ENCODE measurements around the gene NSUN2. TPM values are rescaled to one million over a fixed set of nuclear protein-coding genes. Genes with fewer than 3 reads are reported as not detected.

Gene NSUN2
- total RNA-seq, 1 experiment from 2014 or later, result 155 TPM

GRCh38 chr5:6583049-6583880, 49.6 kb downstream of the NSUN2 start:
- Histone ChIP-seq H3K27me3 (ENCODE audit: insufficient read depth, low read depth) (peaks cover 57% of the 10 kb centered on the region), H3K9me2 (ENCODE audit: insufficient read depth) (no peaks in the 10 kb centered on the region), H3K79me2 (ENCODE audit: low read depth) (no peaks in the 10 kb centered on the region), H3K4me2 (no peak overlapping the region), H3K4me3 (no peak overlapping the region), H4K20me1 (ENCODE audit: insufficient read depth) (no peaks in the 10 kb centered on the region), H3F3A (ENCODE audit: insufficient read depth, low read depth) (no peaks in the 10 kb centered on the region), H3K27ac (no peak overlapping the region), H3K9me3 (ENCODE audit: insufficient read depth, low read depth) (no peaks in the 10 kb centered on the region), H3K36me3 (ENCODE audit: low read depth) (no peaks in the 10 kb centered on the region), H3K4me1 (replicated peaks; ENCODE audit: insufficient read depth) (no peaks in the 10 kb centered on the region), H2AFZ (no peak overlapping the region)
- DNase-seq, result no peak
- intact Hi-C loops (cut with micrococcal nuclease; ENCODE audit: unreplicated experiment), result no loop called here
- no TSS peak for BruUV-seq (replicated peaks)
- ChIA-PET POLR2A (ENCODE audit: unreplicated experiment) (no interaction called here), CTCF (no interaction called here)
- TF ChIP-seq, protein P1, sequence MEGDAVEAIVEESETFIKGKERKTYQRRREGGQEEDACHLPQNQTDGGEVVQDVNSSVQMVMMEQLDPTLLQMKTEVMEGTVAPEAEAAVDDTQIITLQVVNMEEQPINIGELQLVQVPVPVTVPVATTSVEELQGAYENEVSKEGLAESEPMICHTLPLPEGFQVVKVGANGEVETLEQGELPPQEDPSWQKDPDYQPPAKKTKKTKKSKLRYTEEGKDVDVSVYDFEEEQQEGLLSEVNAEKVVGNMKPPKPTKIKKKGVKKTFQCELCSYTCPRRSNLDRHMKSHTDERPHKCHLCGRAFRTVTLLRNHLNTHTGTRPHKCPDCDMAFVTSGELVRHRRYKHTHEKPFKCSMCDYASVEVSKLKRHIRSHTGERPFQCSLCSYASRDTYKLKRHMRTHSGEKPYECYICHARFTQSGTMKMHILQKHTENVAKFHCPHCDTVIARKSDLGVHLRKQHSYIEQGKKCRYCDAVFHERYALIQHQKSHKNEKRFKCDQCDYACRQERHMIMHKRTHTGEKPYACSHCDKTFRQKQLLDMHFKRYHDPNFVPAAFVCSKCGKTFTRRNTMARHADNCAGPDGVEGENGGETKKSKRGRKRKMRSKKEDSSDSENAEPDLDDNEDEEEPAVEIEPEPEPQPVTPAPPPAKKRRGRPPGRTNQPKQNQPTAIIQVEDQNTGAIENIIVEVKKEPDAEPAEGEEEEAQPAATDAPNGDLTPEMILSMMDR (conservative IDR thresholded peaks at IDR 0.05), result no peak
- TF ChIP-seq EZH2 (IDR thresholded peaks at IDR 0.05; ENCODE audit: low read depth), result no peak

DNA sequence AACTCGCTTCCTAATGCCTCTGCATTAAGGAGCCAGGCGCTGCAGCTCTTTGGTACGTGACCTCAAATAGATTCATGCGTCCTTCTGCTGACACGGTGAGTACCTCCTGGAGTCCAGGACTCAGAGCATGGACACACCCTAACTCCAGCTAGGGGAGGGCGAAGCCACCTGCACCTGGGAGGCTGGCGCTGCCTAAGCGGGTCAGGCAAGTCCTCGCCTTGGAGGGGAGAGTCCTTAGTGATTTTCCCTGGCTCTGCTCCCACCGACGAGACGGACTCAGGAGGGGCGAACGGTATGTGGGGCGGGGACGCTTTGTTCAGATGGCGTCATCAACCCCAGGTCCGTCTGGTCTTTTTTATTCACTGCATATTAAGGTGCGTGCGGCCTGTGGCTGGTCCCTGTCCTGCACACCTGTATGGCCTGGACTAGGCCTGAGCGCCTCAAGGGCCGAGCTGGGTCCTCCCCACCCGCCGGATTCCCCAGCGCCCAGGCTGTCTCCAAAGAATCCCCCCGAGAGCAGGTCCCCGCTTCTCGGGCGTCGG, 50.3 kb downstream of the NSUN2 start:
- Histone ChIP-seq H3K4me2 (no peak overlapping the region), H3K27ac (no peak overlapping the region)
- no TSS peak for BruUV-seq (replicated peaks)

DNA sequence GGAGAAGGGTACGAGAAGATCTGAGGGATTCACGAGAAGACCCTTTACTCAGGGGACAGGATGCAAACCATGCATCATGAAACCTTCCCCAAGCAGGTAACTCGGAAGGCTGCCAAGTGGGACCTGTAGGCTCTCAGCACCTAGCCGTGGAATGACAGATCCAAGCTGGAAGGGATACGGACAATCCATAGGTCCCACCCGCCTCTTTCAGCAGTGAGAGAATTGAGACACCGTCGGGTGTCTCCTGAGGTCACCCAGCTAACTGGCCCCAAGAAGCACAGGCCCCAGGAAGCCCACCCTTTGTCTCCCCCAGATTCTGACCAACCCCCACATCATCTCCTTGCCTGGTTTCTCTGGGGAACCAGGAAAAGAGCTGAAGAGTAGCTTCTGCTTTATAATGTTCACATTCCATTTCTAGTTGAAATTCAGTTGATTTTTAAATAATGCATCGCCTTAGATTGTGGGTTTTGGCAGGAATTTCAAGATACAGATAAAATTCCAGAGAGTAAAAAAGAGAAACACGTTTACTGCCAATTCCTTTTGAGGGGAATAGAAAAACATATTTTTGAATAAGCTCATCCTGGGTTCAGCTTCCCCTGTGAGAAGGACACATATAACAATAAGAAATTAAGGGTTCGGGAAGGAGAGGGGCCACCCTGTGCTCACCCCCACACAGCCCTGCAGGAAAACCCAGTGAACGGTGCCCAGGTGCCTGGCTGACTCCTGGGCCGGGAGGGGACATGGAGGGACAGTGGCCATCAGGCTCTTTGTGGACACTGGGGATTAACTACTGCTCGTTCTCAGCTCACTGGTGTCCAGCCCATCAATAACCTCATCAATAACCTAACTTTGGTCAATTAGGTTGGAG, 51.1 kb downstream of the NSUN2 start:
- peaks cover 64% of the 10 kb centered on the region for H3K27me3 ChIP-seq (ENCODE audit: insufficient read depth, low read depth)

More for the DNA sequence above, 50.3 kb downstream of the NSUN2 start:
- Histone ChIP-seq H2AFZ (no peak overlapping the region), H3F3A (ENCODE audit: insufficient read depth, low read depth) (no peaks in the 10 kb centered on the region), H3K4me3 (no peak overlapping the region), H3K36me3 (ENCODE audit: low read depth) (no peaks in the 10 kb centered on the region), H4K20me1 (ENCODE audit: insufficient read depth) (no peaks in the 10 kb centered on the region), H3K9me2 (ENCODE audit: insufficient read depth) (no peaks in the 10 kb centered on the region), H3K4me1 (replicated peaks; ENCODE audit: insufficient read depth) (no peaks in the 10 kb centered on the region), H3K9me3 (ENCODE audit: insufficient read depth, low read depth) (no peaks in the 10 kb centered on the region), H3K79me2 (ENCODE audit: low read depth) (no peaks in the 10 kb centered on the region), H3K27me3 (ENCODE audit: insufficient read depth, low read depth) (peaks cover 64% of the 10 kb centered on the region)
- no peak for DNase-seq
- intact Hi-C loops (cut with micrococcal nuclease; ENCODE audit: unreplicated experiment), result no loop called here
- ChIA-PET CTCF (no interaction called here), POLR2A (ENCODE audit: unreplicated experiment) (no interaction called here)
- TF ChIP-seq, protein P1 (conservative IDR thresholded peaks at IDR 0.05), result no peak
- no peak for TF ChIP-seq EZH2 (IDR thresholded peaks at IDR 0.05; ENCODE audit: low read depth)

More for the DNA sequence above, 51.1 kb downstream of the NSUN2 start:
- DNase-seq, result no peak
- POLR2A ChIA-PET (ENCODE audit: unreplicated experiment), result no interaction called here
- H3K4me2 ChIP-seq, result no peak overlapping the region
- H3K9me3 ChIP-seq (ENCODE audit: insufficient read depth, low read depth), result no peaks in the 10 kb centered on the region
- H4K20me1 ChIP-seq (ENCODE audit: insufficient read depth), result no peaks in the 10 kb centered on the region
- no peaks in the 10 kb centered on the region for H3F3A ChIP-seq (ENCODE audit: insufficient read depth, low read depth)
- intact Hi-C loops (cut with micrococcal nuclease; ENCODE audit: unreplicated experiment), result no loop called here
- no peaks in the 10 kb centered on the region for H3K36me3 ChIP-seq (ENCODE audit: low read depth)
- no peaks in the 10 kb centered on the region for H3K79me2 ChIP-seq (ENCODE audit: low read depth)
- H2AFZ ChIP-seq, result no peak overlapping the region
- no TSS peak for BruUV-seq (replicated peaks)
- no peak for TF ChIP-seq EZH2 (IDR thresholded peaks at IDR 0.05; ENCODE audit: low read depth)
- TF ChIP-seq, protein P1 (conservative IDR thresholded peaks at IDR 0.05), result no peak
- no peak overlapping the region for H3K4me3 ChIP-seq
- H3K9me2 ChIP-seq (ENCODE audit: insufficient read depth), result no peaks in the 10 kb centered on the region
- no peak overlapping the region for H3K27ac ChIP-seq
- CTCF ChIA-PET, result no interaction called here
- no peaks in the 10 kb centered on the region for H3K4me1 ChIP-seq (replicated peaks; ENCODE audit: insufficient read depth)
